ENCODE measurements around the gene CAT. TPM values are rescaled to one million over a fixed set of nuclear protein-coding genes. Genes with fewer than 3 reads are reported as not detected.

CAT gene
- total RNA-seq, 3 donors from 2014 or later = 75.7 to 111 (median 89.5) TPM

DNA sequence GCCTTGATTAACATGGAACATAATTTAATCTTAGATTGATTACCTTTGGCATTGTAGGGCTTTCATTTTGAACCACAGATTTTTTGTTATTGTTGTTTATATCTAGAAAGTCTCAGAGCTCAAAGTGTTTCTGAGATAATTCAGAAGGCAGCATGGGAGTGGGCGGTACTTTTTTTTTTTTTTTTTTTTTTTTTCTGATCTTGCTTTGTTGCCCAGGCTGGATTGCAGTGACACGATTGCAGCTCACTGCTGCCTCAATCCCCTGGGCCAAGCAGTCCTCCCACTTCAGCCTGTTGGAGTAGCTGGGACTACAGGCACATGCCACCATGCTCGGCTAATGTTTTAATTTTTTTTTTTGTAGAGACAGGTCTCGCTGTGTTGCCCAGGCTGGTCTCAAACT is 21.5 kb downstream of the CAT start:
- DNase-seq (no peak), ATAC-seq (no peak)
- Histone ChIP-seq H3K4me1 (ENCODE audit: low read depth) (no peaks in the 10 kb centered on the region), H3K36me3 (ENCODE audit: low read depth) (peaks cover 16% of the 10 kb centered on the region), H3K4me3 (no peak overlapping the region), H3K9me3 (no peaks in the 10 kb centered on the region)
- intact Hi-C loops (cut with DNase I, micrococcal nuclease) = no loop called here
- TF ChIP-seq, protein P1, sequence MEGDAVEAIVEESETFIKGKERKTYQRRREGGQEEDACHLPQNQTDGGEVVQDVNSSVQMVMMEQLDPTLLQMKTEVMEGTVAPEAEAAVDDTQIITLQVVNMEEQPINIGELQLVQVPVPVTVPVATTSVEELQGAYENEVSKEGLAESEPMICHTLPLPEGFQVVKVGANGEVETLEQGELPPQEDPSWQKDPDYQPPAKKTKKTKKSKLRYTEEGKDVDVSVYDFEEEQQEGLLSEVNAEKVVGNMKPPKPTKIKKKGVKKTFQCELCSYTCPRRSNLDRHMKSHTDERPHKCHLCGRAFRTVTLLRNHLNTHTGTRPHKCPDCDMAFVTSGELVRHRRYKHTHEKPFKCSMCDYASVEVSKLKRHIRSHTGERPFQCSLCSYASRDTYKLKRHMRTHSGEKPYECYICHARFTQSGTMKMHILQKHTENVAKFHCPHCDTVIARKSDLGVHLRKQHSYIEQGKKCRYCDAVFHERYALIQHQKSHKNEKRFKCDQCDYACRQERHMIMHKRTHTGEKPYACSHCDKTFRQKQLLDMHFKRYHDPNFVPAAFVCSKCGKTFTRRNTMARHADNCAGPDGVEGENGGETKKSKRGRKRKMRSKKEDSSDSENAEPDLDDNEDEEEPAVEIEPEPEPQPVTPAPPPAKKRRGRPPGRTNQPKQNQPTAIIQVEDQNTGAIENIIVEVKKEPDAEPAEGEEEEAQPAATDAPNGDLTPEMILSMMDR (IDR thresholded peaks at IDR 0.05) = no peak

DNA sequence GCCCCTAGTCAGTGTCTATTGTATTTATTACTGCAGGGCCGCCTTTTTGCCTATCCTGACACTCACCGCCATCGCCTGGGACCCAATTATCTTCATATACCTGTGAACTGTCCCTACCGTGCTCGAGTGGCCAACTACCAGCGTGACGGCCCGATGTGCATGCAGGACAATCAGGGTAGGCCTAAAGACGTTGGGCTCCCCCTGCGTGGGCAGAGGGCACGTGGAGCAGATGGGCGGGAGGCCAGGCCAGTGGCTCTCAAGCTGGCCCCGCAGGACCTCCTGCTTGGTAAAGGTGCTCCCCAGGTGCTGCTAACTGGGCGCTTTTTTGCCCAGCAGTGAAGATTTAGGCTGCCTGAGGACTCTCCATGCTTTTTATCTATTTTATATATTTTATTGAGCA is 22.5 kb downstream of the CAT start:
- Histone ChIP-seq H3K4me1 (ENCODE audit: low read depth) (no peaks in the 10 kb centered on the region), H3K36me3 (ENCODE audit: low read depth) (peaks cover 9% of the 10 kb centered on the region), H3K4me3 (no peak overlapping the region), H3K9me3 (peaks cover under 1% of the 10 kb centered on the region)
- intact Hi-C loops (cut with DNase I, micrococcal nuclease) = no loop called here
- TF ChIP-seq, protein P1 (IDR thresholded peaks at IDR 0.05) = no peak
- ATAC-seq (no peak), DNase-seq (no peak)

DNA sequence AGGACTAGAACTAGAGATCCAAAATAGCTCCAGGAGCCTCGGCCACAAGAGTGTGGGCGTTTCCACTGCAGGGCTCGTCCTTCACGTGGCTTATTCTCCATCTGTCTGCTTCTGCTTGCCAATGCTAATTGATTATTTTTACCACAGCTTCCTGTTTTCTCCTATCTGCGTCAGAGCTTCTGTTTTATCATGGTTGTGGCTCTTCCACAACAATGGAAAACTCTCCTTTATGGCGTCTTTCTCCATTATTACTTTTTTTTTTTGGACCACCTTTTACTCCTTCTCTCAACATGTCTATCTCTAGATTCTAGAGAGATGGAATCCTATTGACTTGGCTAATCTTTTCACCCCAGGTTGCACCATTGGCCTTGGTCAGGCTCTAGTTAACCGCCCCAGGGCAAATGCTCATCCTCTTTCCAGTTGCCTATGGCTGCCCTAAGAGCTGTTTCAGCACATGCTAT is 25.9 kb downstream of the CAT start:
- Histone ChIP-seq H3K9me3 (peaks cover 11% of the 10 kb centered on the region), H3K36me3 (ENCODE audit: low read depth) (no peaks in the 10 kb centered on the region), H3K4me3 (no peak overlapping the region), H3K4me1 (ENCODE audit: low read depth) (no peaks in the 10 kb centered on the region)
- DNase-seq = no peak
- TF ChIP-seq, protein P1 (IDR thresholded peaks at IDR 0.05) = no peak
- no peak for ATAC-seq
- intact Hi-C loops (cut with DNase I, micrococcal nuclease) = no loop called here

DNA sequence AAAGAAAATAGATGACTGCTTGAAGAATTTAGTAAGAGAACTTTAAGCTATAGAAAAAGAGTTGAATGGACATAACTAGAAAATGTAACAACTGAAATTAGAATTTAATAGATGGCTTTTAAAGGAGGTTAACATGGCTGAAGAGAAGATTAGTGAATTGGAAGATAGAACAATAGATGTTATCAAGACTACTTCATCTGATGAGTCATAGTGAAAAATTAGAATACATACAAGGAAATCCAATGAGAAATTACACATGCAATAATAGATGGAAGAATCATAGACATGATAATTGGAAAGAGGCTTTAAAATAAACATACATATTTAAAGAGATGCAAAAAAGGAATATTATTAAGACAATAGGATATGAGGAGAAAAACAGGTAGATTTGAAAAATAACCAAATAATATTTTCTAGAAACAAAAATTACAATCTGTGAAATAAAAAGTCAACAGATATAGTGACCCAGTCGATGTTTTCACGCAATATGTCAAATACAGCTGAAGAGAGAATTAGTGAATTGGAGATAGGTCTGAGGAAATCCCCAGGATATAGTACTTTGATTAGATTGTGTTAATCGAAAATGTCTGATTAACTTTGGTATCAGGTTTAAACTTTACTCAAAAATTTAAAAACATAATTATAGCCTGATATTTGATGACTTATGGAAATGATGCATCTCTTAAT is 28.2 kb downstream of the CAT start:
- DNase-seq = no peak
- H3K4me3 ChIP-seq = no peak overlapping the region
- TF ChIP-seq, protein P1 (IDR thresholded peaks at IDR 0.05) = no peak
- intact Hi-C loops (cut with DNase I, micrococcal nuclease) = no loop called here
- no peaks in the 10 kb centered on the region for H3K4me1 ChIP-seq (ENCODE audit: low read depth)
- ATAC-seq = no peak
- peaks cover 7% of the 10 kb centered on the region for H3K36me3 ChIP-seq (ENCODE audit: low read depth)
- peaks cover 11% of the 10 kb centered on the region for H3K9me3 ChIP-seq

DNA sequence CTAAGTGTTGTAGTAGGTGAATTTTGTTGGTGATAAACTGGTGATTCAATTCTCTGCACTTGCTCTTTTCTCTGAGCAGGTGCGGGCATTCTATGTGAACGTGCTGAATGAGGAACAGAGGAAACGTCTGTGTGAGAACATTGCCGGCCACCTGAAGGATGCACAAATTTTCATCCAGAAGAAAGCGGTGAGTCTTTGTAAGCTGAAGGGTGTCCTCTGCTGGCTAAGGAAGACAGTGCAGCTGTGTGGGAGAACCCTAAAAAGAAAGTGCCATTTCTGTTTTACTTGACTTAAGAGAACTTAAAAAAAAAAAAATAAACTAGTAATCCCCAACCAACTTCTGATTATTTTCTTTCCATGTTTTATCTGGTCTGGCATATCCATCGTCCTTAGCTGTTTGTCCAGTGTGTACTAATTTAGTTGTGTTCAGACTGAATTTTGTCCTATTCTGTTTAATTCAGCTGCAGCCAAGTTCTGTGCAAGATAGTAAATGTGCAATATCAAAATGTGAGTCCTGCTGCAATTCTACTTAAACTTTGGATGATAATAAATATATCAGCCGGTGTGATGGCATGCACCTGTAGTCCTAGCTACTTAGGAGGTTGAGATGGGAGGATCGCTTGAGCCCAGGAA is 29.6 kb downstream of the CAT start:
- peaks cover 7% of the 10 kb centered on the region for H3K36me3 ChIP-seq (ENCODE audit: low read depth)
- H3K4me1 ChIP-seq (ENCODE audit: low read depth) = no peaks in the 10 kb centered on the region
- TF ChIP-seq, protein P1 (IDR thresholded peaks at IDR 0.05) = peak; percentile 26
- ATAC-seq (peak; percentile 54), DNase-seq (peak in 1 of 3 donors; percentile 53)
- H3K4me3 ChIP-seq = no peak overlapping the region
- intact Hi-C loops (cut with DNase I, micrococcal nuclease) = no loop called here
- H3K9me3 ChIP-seq = peaks cover 11% of the 10 kb centered on the region

All from mucosa of descending colon (tissue), 3 donors.